A673 (cell line): ENCODE results near the gene DSCAML1. TPM values are rescaled to one million over a fixed set of nuclear protein-coding genes. Genes with fewer than 3 reads are reported as not detected.

ENCODE experiments used
- BruUV-seq: library from RNA; stranded (reverse); fragments of 400-500 nt; replicated peaks from 2 replicates; lab custom pipeline; 2021; lab: Mats Ljungman, UMichigan
- CTCF ChIA-PET: fragments of 300-600 bp; sonication (Branson Sonifier 250); formaldehyde crosslinking; loops from one replicate; lab custom pipeline; 2022; ENCODE audit warnings: antibody characterized with exemption; lab: Charles Lee
- POLR2A ChIA-PET: fragments of 300-600 bp; sonication (Branson Sonifier 250); formaldehyde crosslinking; loops from one replicate; lab custom pipeline; 2022; ENCODE audit warnings: antibody characterized with exemption; ENCODE audit not compliant: low non-redundant PET; lab: Charles Lee
- DNase-seq: peaks from one replicate; pipeline ENCODE4 v3.0.0-alpha.2; 2015; ENCODE audit warnings: low spot score
- H3K27ac ChIP-seq: fragments of 200-600 bp; sonication (generic); 2 replicates; pipeline ENCODE4 v1.5.1; 2016; ENCODE audit warnings: mixed run types, low read depth, mild to moderate bottlenecking, mixed read lengths, antibody characterized with exemption, low read length; ENCODE audit not compliant: poor library complexity, severe bottlenecking
- H3K27me3 ChIP-seq: fragments of 200-600 bp; sonication (generic); replicated peaks from 2 replicates; pipeline ENCODE4 v1.6.1; 2017; ENCODE audit warnings: mixed run types, low read depth, mild to moderate bottlenecking, mixed read lengths, antibody characterized with exemption, low read length; ENCODE audit not compliant: insufficient read depth, poor library complexity
- H3K36me3 ChIP-seq: fragments of 200-600 bp; sonication (generic); 2 replicates; pipeline ENCODE4 v1.6.1; 2016; ENCODE audit warnings: mixed run types, mild to moderate bottlenecking, mixed read lengths, antibody characterized with exemption, low read length; ENCODE audit not compliant: insufficient read depth, poor library complexity, severe bottlenecking
- H3K4me1 ChIP-seq: fragments of 200-600 bp; sonication (generic); 2 replicates; pipeline ENCODE4 v1.6.1; 2017; ENCODE audit warnings: mixed run types, mild to moderate bottlenecking, mixed read lengths, antibody characterized with exemption, low read length; ENCODE audit not compliant: insufficient read depth, poor library complexity, severe bottlenecking
- H3K4me3 ChIP-seq: fragments of 200-600 bp; sonication (generic); 2 replicates; pipeline ENCODE4 v1.5.1; 2016; ENCODE audit warnings: low read depth, mixed run types, mild to moderate bottlenecking, mixed read lengths, low read length; ENCODE audit not compliant: poor library complexity, severe bottlenecking
- H3K9me3 ChIP-seq: fragments of 200-600 bp; sonication (generic); 2 replicates; pipeline ENCODE4 v1.6.1; 2016; ENCODE audit warnings: mixed run types, low read depth, mild to moderate bottlenecking, mixed read lengths, antibody characterized with exemption, low read length; ENCODE audit not compliant: poor library complexity, severe bottlenecking
- EZH2 ChIP-seq: fragments of 200-600 bp; sonication (generic); IDR thresholded peaks from 2 replicates; pipeline ENCODE4 v1.6.1; 2017; ENCODE audit warnings: borderline replicate concordance, low read depth, mild to moderate bottlenecking, mixed read lengths, antibody characterized with exemption, low read length; ENCODE audit not compliant: poor library complexity, severe bottlenecking
- intact Hi-C: fragments of 100-400 bp; cut with micrococcal nuclease; formaldehyde crosslinking; loops from one replicate; pipeline ENCODE4 v1.10.0; 2022; ENCODE audit not compliant: unreplicated experiment
- total RNA-seq: library from RNA; stranded (reverse); gene quantifications from 2 replicates; pipeline ENCODE4 v1.2.3, GENCODE V29; 2021
- TF ChIP-seq, protein P1 (sequence below): fragments of 300-800, 200-600 bp; sonication (generic); conservative IDR thresholded peaks from 2 replicates; pipeline ENCODE4 v1.5.1; 2017; ENCODE audit warnings: low read depth, mild to moderate bottlenecking, antibody characterized with exemption, low read length, moderate library complexity, mixed read lengths

The DSCAML1 gene
- total RNA-seq, 1 experiment from 2014 or later, result not detected

DNA sequence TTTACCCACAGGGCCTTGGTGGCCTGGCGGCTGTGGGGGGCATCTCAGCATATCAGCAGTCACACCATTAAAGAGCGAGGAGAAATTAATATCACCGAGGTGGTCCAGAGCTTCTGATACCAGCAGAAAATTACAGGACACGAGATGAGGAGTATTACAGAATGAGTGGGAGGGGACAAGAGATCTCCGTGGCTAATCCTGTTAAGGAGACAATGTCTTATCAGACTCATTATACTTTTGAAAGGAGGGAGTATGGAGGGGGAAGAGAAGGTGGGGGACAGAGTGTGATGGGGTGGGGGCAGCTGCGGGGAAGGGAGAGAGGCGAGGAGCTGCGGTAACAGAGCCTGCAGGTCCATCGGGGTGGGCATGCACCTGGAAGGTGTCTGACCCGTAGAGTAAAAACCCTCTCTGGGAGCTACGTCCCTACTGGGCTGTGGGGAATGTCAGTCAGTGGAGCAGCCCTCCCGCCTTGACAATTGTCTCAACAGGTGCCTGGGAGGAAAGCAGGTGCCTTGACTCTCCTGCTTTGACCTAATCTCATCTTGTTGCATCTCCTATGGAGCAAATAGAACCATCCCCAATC, 245.2 kb downstream of the DSCAML1 start:
- no peak for TF ChIP-seq EZH2
- TF ChIP-seq, protein P1, sequence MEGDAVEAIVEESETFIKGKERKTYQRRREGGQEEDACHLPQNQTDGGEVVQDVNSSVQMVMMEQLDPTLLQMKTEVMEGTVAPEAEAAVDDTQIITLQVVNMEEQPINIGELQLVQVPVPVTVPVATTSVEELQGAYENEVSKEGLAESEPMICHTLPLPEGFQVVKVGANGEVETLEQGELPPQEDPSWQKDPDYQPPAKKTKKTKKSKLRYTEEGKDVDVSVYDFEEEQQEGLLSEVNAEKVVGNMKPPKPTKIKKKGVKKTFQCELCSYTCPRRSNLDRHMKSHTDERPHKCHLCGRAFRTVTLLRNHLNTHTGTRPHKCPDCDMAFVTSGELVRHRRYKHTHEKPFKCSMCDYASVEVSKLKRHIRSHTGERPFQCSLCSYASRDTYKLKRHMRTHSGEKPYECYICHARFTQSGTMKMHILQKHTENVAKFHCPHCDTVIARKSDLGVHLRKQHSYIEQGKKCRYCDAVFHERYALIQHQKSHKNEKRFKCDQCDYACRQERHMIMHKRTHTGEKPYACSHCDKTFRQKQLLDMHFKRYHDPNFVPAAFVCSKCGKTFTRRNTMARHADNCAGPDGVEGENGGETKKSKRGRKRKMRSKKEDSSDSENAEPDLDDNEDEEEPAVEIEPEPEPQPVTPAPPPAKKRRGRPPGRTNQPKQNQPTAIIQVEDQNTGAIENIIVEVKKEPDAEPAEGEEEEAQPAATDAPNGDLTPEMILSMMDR, result no peak
- no peaks in the 10 kb centered on the region for H3K27me3 ChIP-seq
- CTCF ChIA-PET, result no interaction called here
- H3K27ac ChIP-seq, result no peak overlapping the region
- intact Hi-C loops, result no loop called here
- DNase-seq, result peak; percentile 65
- H3K4me3 ChIP-seq, result no peak overlapping the region
- H3K4me1 ChIP-seq, result peaks cover 12% of the 10 kb centered on the region
- POLR2A ChIA-PET, result no interaction called here
- H3K36me3 ChIP-seq, result no peaks in the 10 kb centered on the region
- no peaks in the 10 kb centered on the region for H3K9me3 ChIP-seq
- no TSS peak for BruUV-seq

DNA sequence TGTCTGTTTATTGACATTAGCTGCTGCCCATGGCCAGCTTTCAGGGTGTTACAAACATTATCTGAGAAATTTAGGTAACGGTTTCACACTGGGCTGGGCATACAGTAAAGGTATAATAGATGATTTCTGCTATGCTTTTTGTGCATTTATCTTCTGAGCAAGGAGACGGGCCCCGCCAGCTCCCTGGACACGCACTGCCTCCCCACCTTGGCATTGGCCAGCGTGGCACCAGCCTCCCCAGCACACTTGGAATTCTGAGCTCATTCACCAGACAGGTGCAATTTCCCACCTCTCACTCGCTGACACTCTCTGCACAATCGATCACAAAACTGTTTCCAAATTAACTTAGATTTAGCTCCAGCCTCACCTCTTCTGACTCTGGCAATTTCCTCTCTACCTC, 246.6 kb downstream of the DSCAML1 start:
- peaks cover 19% of the 10 kb centered on the region for H3K4me1 ChIP-seq
- ChIA-PET POLR2A (no interaction called here), CTCF (interaction anchor here (0.5 kb wide), 1 partner anchor 1235 kb away, joined by 3 read pairs; no protein-coding TSS in a partner anchor)
- TF ChIP-seq, protein P1, result no peak
- no peak for TF ChIP-seq EZH2
- no peaks in the 10 kb centered on the region for H3K9me3 ChIP-seq
- intact Hi-C loops, result no loop called here
- H3K27ac ChIP-seq, result no peak overlapping the region
- no peak overlapping the region for H3K4me3 ChIP-seq
- no TSS peak for BruUV-seq
- no peaks in the 10 kb centered on the region for H3K27me3 ChIP-seq
- no peak for DNase-seq
- H3K36me3 ChIP-seq, result no peaks in the 10 kb centered on the region

DNA sequence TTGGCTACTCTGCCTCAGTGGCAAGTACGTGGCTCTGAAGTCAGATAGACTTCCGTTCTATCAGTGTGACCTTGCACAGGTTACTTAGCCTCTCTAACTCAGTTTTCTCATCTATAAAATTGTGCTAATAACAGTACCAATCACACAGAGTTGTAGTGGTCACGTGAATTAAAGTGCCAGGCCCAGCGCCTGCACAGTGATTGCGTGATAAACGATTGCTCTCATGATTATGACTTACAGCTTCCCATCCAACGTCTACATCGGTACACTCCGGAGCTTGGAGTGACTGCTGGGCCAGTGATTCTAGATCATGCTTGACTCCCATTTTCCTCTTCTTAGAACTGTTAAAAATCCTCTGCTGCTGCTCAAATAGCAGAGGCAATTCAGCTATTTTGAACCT, 247.6 kb downstream of the DSCAML1 start:
- no peaks in the 10 kb centered on the region for H3K9me3 ChIP-seq
- H3K36me3 ChIP-seq, result no peaks in the 10 kb centered on the region
- H3K27me3 ChIP-seq, result no peaks in the 10 kb centered on the region
- H3K4me1 ChIP-seq, result peaks cover 19% of the 10 kb centered on the region
- H3K27ac ChIP-seq, result no peak overlapping the region
- ChIA-PET CTCF (interaction anchor here (1.0 kb wide), 1 partner anchor 123 kb away, joined by 3 read pairs; no protein-coding TSS in a partner anchor), POLR2A (no interaction called here)
- no peak overlapping the region for H3K4me3 ChIP-seq
- intact Hi-C loops, result no loop called here
- DNase-seq, result no peak
- no peak for TF ChIP-seq EZH2
- TF ChIP-seq, protein P1, result no peak
- BruUV-seq, result no TSS peak
